Limb (tissue), 2 donors: Measurements from ENCODE around the gene INSYN2B.
"Not testable (repeated sequence)": the region's sequence is repeated elsewhere in the genome, so short reads cannot be mapped to it uniquely, and the experiment has no call there.

ENCODE experiments used
- DNase-seq, 2 donors: peaks; one replicate each; pipeline ENCODE4 v3.0.0-alpha.2; 2016; ENCODE audit errors: extremely low spot score in 2 of 2

INSYN2B gene

DNA sequence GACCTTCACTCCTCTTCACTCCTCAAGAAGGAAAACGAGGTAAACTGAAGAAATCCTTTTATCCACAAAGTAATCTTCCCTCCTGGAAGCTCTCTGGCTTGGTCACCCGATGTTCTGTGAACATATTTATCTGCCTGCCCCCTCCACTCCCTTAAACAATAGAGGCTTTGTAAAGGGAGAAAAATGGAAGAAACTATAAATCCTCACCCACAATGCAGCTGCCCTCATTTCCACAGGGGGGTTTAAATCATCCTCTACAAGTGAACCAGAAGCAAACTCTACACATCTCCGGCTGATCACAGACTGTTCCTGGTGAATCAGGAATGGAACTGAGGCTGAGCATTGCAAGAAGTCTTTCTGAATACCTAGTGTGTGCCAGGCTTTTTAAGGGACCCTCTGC lies 7.2 kb downstream of the INSYN2B start:
- DNase-seq, result no peak

DNA sequence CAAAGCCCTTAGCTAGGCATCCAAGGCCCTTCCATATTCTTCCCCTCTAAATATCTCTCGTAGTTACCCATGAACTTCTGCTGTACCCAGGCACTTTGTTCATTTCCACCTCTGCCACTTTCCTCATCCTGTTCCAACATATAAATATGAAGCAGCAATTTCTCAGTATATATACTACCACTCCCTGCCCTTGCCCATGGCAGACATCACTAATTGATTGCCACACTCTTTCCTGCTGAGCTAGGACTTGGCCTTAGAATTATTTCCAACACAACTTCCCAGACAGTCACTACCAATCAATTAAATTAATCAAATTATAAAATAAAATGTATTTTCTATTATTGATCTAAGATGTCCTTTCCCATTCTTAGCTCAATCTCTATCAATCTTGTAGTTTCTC lies 8.5 kb downstream of the INSYN2B start:
- no peak for DNase-seq

DNA sequence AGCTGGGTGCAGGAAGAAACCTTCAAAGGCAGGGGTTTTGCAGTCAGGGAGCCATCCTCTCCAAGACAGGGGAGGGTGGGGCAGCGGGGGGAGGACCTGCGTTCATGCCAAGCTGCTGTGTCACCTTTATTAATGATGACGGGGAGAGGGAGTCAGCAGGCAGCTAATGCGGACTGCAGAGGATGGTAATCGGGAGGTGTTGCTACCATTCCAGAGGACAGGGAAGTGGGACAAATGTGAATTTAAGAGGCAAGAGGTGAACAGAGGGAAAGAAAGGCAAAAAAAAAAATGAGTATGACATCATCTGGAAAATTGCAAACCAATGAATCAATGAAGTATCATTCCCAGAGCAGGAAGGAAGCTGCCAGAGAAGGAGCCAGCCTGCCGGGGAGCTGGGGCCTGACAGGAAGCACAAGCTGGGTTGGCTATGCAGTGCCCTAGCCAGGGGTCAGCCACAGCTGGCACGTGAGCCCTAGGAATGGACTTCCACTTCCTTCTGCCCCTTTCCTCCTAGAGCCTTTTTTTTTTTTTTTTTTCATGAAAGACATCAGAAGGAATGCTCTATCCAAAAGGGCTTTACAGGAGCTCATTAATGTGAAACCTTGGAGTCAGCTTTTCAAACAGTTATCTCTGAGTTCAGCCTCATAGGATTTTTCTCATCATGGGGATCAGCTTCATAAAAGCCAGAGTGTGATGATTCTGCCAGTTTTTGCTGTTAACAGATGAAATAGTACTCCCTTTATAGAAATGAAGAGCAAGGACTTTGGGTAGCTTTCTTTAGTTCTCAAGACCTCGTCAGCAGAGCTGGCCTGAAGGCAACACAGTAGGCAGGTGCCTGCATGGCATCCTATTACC lies 9.2 kb downstream of the INSYN2B start:
- no peak for DNase-seq

DNA sequence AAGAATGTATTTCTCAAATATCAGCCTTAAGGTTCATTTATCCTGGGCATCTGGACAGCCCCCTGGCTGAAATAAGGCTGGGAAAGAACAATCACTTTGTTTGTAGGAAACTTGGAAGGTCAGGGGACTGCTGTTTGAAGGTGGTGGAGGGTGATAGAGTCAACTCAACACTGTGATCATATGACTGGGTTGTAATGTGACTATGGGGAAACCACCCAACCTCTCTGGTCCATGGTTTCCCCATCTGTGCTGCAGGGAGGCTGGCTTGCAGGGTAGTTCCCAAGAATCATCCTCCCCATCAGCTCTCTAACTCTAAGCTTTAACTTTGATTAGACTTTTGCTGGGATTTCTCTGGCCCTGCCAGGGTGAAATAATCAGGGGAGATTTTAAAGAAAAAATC lies 10.0 kb downstream of the INSYN2B start:
- DNase-seq, result no peak

DNA sequence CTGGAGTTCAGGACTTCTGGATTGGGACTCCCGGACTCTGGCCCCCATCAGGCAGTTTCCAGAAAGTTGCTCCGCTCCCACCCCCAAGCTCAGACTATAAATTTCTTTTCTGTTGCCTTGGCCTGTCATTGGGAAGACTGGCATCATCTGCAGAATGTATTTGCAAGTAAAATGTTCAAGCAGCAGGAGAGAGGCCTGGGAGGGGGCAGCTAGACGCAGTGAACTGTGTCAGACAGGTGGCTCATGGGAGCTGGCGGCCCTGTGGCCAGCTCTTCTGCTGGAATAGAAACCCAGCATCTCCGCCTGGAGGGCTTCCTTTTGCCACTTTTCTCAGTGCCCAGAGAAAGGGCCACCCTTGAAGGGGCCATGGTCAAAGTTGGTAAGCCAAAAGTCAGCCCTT lies 16.0 kb downstream of the INSYN2B start:
- DNase-seq, result no peak

DNA sequence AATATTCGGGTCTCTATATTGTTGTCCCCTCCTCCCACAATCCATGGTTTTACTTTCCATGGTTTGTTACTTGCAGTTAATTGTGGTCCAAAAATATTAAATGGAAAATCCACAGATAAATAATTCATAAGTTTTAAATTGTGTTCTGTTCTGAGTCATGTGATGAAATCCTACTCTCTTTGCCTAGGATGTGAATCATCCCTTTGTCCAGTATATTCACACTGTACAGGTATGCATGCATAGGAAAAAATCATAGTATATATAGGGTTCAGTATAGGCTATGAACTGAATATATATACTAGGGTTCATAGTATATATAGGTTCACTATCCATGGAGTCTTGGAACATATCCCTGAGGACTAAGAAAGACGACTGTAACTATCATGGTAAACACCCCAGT lies 19.6 kb downstream of the INSYN2B start:
- no peak for DNase-seq

DNA sequence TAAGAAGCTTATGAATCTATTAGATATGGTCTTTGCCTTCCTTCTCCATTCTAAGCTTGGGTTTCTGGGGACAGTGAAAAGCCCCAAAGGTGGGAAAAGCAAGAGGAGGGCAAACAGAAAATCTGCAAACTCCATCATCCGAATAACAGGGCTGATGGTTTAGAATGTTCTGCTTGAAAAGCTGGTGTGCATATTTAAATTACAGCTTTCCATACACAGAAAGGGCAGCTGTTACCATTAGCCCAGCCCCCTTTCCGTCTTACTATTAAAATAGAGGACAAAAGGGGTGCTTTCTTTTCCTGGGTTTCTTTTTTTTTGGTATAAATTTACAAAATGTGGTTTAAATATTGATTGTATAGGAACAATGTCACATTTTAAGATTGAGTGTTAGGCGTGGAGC lies 22.0 kb downstream of the INSYN2B start:
- DNase-seq, result no peak

DNA sequence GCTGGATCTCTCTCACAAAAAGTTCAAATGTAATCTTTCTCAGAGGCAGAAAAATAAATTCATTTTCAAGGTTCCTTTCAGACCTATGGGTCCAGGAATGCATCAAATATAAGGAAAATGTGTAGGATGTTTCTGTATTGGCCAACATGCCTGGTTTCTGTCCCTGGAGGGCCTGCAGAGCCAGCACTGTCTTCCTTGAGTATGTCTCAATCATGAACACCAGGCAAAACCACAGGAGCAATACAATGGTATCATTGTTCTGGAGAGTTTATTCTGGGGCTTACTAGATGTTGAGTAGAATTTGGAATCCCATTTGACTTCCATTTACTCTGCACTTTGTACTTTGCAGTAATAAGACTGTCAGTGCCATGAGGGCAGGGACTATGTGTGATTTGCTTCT lies 23.5 kb downstream of the INSYN2B start:
- DNase-seq, result no peak

DNA sequence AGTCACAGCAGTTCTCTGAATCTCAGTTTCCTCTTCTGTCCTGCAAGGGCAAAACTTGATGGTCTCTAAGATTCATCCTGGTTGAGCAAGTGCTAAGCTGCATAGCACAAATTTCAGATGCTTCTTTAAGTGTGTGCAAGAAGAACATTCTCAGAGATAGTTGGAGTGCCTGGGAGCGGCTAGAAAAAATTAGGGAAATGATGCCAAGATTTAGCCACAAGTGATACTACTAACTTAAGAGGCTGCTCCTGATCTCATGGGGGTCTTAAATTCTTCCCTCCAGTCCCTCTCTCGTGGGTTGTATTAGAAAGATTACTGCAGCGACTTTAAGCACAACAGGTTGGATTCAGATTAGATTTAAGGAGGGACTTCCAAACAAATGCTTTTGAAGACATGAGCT lies 24.2 kb downstream of the INSYN2B start:
- no peak for DNase-seq

DNA sequence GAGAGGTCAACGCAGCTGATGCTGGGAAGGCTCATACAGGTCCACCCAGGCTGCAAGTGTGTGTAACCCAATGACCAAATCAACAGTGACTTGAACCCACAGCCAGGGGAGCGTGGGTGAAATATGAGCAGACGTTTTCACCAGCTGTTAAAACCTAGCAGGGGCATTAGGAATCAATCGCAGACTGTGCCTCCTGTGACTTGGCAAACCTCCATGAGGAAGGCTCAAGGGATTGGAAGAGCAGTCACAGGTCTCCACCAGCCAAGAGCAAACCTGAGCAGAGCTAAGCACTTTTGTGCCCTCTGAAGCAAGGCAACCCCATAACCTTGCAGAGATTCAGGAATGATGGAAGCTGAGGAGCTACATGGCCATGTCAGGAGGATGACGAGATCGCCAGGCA lies 25.5 kb downstream of the INSYN2B start:
- DNase-seq, result no peak

DNA sequence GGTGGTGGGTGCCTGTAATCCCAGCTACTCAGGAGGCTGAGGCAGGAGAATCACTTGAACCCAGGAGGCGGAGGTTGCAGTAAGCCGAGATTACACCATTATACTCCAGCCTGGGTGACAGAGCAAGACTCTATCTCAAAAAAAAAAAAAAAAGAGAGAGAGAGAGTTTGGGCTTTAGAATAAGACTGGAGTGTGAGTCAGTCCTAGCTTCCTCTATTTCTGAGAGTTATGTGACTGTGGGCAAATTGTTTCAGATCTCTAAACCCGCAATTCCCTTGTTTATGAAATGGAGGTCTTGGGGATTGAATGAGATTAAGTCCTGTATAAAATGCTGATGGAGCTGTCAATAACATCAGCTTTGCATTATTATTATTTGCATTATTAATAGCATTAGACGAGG lies 27.1 kb downstream of the INSYN2B start:
- DNase-seq, result not testable (repeated sequence)

DNA sequence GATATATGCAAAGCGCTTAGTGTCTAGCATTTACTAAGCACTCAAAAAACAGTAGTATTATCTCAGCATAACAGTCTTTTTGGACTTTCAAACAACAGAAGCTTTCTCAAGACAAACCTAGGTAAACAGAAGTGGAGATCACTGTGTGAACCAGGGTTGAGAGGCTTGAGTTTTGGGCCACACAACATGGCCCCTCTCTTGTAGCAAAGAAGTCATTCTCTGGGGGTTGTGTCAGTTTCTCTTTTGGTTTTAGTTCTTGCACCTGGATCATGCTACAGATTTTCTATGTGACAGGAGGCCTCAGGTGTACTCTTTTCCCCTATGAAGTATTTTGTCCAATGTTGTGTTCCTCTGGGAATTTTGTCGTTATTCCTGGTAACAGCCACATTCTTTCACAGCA lies 30.0 kb downstream of the INSYN2B start:
- DNase-seq, result no peak

DNA sequence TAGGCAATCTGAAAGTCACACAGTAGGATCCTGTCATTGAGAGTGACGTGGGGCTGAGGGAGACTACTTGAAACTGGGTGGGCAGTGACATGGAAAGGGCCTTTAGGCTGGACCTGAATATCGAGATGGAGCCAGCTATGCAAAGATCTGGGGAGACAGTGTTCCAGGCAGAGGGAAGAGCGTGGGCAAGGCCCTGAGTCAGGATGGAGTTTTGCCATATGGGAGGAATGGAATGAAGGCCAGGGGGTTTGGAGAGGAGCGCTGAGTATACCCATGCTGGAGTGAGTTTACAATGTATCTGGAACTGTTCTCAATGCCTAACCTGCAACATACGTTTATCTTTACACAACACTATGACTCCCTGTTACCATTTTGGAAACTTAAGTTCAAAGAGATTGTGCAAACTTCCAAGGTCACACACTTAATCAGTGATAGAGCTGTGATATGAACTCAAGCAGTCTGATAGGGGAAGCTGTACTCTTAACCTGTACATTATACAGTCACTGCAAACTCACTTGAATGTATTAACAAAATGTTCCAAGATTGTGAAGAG lies 33.5 kb downstream of the INSYN2B start:
- DNase-seq, result no peak

DNA sequence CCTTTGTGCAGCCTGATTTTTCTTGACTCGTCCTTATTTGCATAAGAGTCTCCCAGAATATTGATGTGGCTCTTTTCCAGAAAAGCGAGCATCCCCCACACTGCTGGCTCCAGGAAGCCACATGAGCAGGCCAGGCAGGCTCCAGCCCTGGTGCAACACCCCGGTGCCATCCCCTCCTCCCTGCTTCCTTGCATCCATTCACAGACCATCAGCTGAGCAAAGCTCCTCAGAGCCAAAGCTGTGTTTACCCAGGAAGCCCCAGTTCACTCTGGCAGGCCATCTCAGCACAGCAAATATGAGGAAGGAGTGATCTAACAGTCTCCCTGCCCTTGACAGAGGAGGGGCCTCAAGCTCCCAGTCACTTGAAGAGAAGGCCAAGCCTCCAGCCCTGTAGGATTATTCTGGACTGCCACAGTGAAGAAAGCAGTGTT lies 34.4 kb downstream of the INSYN2B start:
- peak; percentile 13 to 44 for DNase-seq

DNA sequence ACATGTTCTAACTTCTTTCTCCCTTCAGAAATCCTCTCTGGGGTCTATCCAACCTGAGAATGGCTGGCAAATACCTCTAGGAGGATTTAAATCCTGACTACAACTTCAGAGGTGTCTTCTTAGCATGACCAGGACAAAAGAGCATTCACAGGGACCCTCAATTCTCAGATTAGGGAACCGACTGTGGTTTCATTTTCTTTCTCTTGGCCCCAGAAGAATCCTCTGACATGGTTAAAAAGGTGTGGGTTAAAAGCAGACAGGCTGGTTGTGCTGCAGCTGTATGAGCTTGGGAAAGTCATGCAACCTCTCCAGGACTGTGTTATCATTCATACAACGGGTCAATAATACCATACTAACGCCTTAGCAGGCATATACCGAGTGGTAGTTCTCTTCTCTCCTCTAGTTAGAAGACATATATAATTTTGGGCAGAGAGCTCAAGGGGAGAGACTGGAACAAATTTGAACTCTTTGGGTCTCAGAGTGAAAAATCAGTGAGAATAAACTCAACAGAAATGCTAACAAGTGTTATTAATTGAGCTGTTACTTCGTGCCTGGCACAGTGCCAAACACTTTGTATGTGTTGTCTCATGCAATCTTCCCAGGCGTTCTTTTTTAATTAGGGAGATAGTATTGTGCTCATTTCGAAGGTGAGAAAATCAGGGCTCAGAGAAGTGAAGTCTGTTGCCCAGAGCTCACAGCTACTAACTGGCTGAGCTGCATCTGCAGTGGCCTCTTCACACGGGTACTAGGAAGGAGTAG lies 35.2 kb downstream of the INSYN2B start:
- no peak for DNase-seq

DNA sequence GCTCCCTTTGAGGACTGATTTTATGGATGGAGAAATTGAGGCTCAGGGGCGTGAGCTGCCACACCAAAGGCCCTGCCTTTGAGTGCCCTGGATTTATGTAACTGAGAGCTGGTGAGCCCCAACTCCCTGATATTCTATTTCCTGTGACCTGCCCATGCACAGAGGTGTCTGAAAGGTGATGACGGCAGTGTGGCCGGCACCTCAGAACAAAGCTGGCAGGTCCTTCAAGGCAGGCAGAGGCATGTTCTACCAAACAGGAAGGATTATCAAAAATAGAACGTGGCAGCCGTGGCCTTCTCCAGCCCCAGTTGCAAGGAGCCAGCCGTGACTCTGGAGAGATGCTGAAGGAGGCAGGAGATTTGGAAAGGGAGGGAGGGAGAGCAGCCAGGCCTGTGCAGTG lies 36.2 kb downstream of the INSYN2B start:
- no peak for DNase-seq

DNA sequence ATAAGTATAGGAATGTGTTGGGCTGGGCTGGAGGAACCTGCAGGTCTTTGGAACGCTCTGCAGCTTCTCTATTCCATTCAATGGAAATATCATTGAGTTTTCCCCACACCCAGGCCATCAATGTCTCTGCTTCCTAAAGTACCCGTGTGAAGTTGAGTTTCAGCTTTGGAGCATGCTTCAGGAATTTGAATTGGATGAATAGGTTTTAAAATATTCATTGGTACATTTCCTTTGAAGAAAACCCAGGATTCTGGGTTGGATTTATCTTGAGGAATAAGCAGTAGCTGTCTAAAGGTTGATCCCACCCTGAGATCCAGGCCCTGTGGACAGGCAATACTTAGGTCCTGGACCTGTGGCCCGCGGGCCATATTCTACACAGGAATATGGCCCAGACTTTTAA lies 37.3 kb downstream of the INSYN2B start:
- DNase-seq, result no peak

DNA sequence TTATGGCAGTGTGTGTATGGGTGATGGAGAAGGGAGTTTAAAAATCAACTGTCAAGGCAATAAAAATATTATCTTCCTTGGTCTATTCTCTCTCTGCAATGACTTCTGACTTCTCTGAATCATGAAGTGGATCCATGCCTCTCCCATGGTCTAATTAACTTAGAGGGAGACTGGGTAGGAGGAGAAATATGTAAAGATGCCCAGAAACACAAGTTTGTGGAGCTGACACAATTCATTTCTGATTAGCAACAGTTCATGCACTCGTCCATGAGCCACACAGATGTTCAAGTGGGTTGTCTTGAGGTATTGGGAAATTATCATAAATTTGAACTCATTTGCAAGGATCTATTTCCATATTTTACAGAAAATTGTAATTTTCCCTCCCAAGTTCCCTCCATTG lies 38.1 kb downstream of the INSYN2B start:
- no peak for DNase-seq

DNA sequence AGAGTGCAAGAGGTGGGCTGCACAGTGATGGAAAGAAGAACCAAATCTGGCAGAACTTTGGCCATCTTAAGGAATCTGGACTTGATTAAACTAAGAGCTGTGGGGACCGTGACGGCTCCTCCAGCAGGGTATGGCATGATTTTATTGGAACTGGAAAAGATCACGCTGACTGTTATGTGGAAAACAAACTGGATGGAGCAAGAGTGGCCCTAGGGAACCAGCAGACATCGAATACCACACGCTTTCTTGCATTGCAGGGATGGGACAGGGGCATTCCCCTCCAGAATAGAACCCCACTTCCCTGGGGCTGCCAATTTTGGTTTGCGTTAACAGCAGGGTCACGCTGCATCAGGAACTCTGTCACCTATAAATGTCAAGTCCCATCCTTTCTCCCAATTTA lies 38.8 kb downstream of the INSYN2B start:
- no peak for DNase-seq

DNA sequence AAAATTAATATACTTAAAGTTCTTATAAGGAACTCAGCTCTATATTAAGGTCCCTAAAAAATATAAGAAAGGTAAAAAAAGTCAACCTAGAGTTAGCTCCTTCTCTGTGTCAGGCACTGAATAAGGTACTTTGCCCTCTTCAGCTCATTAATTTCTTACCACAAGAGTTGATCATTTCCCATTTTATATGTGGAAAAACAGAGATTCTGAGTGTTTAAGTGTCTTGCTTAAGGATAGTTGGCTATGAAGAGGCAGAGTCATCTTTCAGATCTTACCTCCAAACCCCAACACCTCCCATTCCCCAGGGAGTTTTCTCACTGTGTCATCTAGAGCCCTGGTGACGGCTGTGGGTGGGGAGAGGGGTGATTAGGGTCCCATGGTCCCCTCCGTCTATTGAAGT lies 40.6 kb downstream of the INSYN2B start:
- DNase-seq, result no peak

DNA sequence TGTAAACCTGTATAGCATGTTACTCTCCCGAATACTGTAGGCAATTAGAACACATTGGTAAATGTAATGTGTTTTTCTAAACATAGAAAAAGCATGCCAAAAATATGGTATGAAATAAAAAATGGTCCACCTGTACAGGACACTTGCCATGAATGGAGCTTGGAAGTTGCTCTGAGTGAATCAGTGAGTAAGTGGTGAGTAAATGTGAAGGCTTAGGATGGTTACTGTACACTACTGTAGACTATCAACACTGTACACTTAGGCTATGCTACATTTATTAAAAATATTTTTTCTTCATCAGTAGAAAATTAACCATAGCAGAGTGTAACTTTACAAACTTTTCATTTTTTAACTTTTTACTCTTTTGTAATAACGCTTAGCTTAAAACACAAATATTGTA lies 41.9 kb downstream of the INSYN2B start:
- no peak for DNase-seq

DNA sequence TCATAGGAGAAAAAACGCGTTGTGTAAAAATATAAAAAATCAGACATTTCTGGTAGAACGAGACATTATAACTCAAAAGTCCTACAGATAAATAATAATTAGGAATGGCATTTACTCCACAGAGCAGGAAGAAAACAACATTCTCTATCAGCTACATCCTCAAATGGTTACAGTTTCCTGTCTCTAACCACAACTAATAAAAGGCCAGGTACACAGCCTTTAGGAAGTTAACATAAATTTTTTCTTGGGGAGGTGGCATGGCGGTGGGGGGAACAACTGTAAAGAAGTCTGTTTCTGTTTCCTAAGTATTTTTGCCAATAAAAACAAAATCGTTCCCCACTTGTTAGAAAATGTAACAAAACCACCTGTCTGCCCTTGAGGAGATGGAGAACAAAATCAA lies 44.5 kb downstream of the INSYN2B start:
- DNase-seq, result no peak

DNA sequence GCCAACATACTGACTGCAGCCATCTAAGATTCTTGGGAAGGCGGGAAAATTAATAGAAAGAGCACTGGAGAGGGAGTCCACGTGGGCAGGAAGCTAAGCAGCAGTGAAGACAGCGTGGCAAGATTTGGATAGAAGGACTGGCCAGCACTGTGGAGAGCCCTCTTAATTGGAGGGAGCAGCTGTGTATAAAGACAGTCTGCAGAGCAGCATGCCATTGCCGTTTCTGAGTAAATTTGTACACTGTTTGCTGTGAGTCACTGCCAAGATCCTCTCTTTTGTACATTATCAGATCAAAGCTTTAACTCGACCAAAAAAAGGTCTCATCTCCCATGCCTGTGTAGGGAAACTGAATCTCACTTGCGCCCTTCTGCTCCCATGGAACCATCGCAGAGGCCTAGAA lies 45.3 kb downstream of the INSYN2B start:
- DNase-seq, result no peak
